Dedifferentiated amniotic fluid mesenchymal stem cell (primary cell): ENCODE results near the gene C14orf119.

Source experiments
- DNase-seq: peaks from one replicate; pipeline ENCODE4 v3.0.0-alpha.2; 2016; ENCODE audit errors: extremely low spot score

The C14orf119 gene

GRCh38 chr14:23149745-23150144 is 54.4 kb downstream of the C14orf119 start:
- no peak for DNase-seq
